SK-N-SH treated with all-trans-retinoic acid at 6 μM for 48 hours (cell line): Measurements from ENCODE around the gene PAX1.

Source experiments
- ESRRG ChIP-seq: fragments of 250-450 bp; sonication (Bioruptor Pico); IDR thresholded peaks from 2 replicates; pipeline ENCODE4 v1.6.1; 2021; ENCODE audit warnings: mild to moderate bottlenecking
- GLIS3 ChIP-seq: fragments of 250-450 bp; sonication (Bioruptor Pico); IDR thresholded peaks from 2 replicates; pipeline ENCODE4 v1.5.0; 2020; ENCODE audit warnings: mild to moderate bottlenecking, moderate library complexity
- ISL1 ChIP-seq: fragments of 250-450 bp; sonication (Bioruptor Pico); IDR thresholded peaks from 2 replicates; pipeline ENCODE4 v2.1.2; 2022; ENCODE audit warnings: mild to moderate bottlenecking, moderate library complexity
- RARB ChIP-seq: fragments of 250-450 bp; sonication (Bioruptor Pico); IDR thresholded peaks from 2 replicates; pipeline ENCODE4 v1.8.0; 2021; ENCODE audit warnings: mild to moderate bottlenecking, moderate library complexity
- TCF4 ChIP-seq: fragments of 250-450 bp; sonication (Bioruptor Pico); IDR thresholded peaks from 2 replicates; pipeline ENCODE4 v1.8.0; 2021; ENCODE audit warnings: mild to moderate bottlenecking, moderate library complexity, borderline replicate concordance
- ZFP3 ChIP-seq: fragments of 250-450 bp; sonication (Bioruptor Pico); IDR thresholded peaks from 2 replicates; pipeline ENCODE4 v1.5.0; 2020; ENCODE audit warnings: mild to moderate bottlenecking, moderate library complexity
- ZFP30 ChIP-seq: fragments of 450-650 bp; formaldehyde crosslinking; IDR thresholded peaks from 2 replicates; pipeline ENCODE4 v1.5.0; 2022; ENCODE audit warnings: mild to moderate bottlenecking, moderate library complexity
- ZNF70 ChIP-seq: fragments of 450-650 bp; formaldehyde crosslinking; IDR thresholded peaks from 2 replicates; pipeline ENCODE4 v1.5.0; 2020; ENCODE audit warnings: mild to moderate bottlenecking, moderate library complexity
- TF ChIP-seq, protein P1 (sequence below): fragments of 250-450 bp; sonication (Bioruptor Pico); IDR thresholded peaks from 2 replicates; pipeline ENCODE4 v1.5.1; 2020; ENCODE audit warnings: low read depth, mild to moderate bottlenecking, moderate library complexity
- TF ChIP-seq, protein P2 (sequence below): fragments of 250-450 bp; sonication (Bioruptor Pico); IDR thresholded peaks from 2 replicates; pipeline ENCODE4 v1.8.0; 2020; ENCODE audit warnings: mild to moderate bottlenecking, moderate library complexity, borderline replicate concordance
- TF ChIP-seq, protein P3 (sequence below): fragments of 250-450 bp; sonication (Bioruptor Pico); IDR thresholded peaks from 2 replicates; pipeline ENCODE4 v1.5.0; 2020; ENCODE audit warnings: mild to moderate bottlenecking, moderate library complexity
- TF ChIP-seq, protein P4 (sequence below): fragments of 250-450 bp; sonication (Bioruptor Pico); IDR thresholded peaks from 2 replicates; pipeline ENCODE4 v1.5.1; 2021; ENCODE audit warnings: mild to moderate bottlenecking, moderate library complexity

DNA sequence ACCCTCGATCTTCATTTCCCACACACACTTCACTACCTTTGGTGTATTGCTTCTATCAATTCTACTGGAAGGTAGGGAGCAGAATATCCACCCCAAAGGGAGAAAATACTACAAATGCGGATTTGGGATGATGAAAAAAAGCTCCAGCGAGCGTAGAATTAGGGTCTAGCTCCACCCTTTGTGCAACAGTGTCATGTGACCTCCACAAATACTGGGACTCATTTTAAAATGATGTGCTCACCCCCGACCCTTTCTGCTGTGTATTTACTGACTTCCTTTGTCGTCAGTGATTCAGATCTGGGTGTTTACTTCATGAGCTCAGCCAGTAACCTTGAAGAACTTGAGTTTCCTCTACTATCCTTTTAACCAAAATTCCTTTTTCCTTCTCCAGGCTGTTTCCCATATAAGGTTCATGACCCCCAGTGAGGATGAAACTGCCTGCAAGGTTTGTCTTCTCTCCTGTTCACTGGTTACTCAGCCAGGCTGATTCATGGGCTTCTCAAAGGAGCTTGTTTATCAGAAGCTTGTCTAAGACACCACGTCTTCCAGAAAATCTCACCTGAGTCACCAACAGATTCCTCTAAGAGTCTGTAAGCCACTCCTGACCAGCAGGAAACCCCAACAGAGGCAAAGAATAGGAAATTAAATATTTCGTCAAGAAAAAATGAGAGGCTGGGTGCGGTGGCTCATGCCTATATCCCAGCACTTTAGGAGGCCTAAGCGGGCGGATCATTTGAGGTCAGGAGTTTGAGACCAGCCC, 39.6 kb upstream of the PAX1 start:
- TF ChIP-seq ZFP30 (CRISPR knock-in tag) (no peak), RARB (CRISPR knock-in tag) (no peak), ISL1 (CRISPR knock-in tag) (no peak), ZFP3 (CRISPR knock-in tag) (no peak), ZNF70 (no peak), ESRRG (CRISPR knock-in tag) (no peak), TCF4 (no peak), GLIS3 (no peak)
- TF ChIP-seq, protein P1, sequence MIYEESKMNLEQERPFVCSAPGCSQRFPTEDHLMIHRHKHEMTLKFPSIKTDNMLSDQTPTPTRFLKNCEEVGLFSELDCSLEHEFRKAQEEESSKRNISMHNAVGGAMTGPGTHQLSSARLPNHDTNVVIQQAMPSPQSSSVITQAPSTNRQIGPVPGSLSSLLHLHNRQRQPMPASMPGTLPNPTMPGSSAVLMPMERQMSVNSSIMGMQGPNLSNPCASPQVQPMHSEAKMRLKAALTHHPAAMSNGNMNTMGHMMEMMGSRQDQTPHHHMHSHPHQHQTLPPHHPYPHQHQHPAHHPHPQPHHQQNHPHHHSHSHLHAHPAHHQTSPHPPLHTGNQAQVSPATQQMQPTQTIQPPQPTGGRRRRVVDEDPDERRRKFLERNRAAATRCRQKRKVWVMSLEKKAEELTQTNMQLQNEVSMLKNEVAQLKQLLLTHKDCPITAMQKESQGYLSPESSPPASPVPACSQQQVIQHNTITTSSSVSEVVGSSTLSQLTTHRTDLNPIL (CRISPR knock-in tag) = no peak
- TF ChIP-seq, protein P2, sequence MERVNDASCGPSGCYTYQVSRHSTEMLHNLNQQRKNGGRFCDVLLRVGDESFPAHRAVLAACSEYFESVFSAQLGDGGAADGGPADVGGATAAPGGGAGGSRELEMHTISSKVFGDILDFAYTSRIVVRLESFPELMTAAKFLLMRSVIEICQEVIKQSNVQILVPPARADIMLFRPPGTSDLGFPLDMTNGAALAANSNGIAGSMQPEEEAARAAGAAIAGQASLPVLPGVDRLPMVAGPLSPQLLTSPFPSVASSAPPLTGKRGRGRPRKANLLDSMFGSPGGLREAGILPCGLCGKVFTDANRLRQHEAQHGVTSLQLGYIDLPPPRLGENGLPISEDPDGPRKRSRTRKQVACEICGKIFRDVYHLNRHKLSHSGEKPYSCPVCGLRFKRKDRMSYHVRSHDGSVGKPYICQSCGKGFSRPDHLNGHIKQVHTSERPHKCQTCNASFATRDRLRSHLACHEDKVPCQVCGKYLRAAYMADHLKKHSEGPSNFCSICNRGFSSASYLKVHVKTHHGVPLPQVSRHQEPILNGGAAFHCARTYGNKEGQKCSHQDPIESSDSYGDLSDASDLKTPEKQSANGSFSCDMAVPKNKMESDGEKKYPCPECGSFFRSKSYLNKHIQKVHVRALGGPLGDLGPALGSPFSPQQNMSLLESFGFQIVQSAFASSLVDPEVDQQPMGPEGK (CRISPR knock-in tag) = no peak
- TF ChIP-seq, protein P3, sequence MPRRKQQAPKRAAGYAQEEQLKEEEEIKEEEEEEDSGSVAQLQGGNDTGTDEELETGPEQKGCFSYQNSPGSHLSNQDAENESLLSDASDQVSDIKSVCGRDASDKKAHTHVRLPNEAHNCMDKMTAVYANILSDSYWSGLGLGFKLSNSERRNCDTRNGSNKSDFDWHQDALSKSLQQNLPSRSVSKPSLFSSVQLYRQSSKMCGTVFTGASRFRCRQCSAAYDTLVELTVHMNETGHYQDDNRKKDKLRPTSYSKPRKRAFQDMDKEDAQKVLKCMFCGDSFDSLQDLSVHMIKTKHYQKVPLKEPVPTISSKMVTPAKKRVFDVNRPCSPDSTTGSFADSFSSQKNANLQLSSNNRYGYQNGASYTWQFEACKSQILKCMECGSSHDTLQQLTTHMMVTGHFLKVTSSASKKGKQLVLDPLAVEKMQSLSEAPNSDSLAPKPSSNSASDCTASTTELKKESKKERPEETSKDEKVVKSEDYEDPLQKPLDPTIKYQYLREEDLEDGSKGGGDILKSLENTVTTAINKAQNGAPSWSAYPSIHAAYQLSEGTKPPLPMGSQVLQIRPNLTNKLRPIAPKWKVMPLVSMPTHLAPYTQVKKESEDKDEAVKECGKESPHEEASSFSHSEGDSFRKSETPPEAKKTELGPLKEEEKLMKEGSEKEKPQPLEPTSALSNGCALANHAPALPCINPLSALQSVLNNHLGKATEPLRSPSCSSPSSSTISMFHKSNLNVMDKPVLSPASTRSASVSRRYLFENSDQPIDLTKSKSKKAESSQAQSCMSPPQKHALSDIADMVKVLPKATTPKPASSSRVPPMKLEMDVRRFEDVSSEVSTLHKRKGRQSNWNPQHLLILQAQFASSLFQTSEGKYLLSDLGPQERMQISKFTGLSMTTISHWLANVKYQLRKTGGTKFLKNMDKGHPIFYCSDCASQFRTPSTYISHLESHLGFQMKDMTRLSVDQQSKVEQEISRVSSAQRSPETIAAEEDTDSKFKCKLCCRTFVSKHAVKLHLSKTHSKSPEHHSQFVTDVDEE (CRISPR knock-in tag) = no peak
- TF ChIP-seq, protein P4, sequence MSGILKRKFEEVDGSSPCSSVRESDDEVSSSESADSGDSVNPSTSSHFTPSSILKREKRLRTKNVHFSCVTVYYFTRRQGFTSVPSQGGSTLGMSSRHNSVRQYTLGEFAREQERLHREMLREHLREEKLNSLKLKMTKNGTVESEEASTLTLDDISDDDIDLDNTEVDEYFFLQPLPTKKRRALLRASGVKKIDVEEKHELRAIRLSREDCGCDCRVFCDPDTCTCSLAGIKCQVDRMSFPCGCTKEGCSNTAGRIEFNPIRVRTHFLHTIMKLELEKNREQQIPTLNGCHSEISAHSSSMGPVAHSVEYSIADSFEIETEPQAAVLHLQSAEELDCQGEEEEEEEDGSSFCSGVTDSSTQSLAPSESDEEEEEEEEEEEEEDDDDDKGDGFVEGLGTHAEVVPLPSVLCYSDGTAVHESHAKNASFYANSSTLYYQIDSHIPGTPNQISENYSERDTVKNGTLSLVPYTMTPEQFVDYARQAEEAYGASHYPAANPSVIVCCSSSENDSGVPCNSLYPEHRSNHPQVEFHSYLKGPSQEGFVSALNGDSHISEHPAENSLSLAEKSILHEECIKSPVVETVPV (CRISPR knock-in tag) = no peak
